Inflammatory macrophage treated with lipopolysaccharide for 4 hours (primary cell): Measurements from ENCODE around the gene HMBS.
"Not testable (repeated sequence)": the region's sequence is repeated elsewhere in the genome, so short reads cannot be mapped to it uniquely, and the experiment has no call there.

Experiments
- DNase-seq: peaks from one replicate; pipeline ENCODE4 v3.0.0-alpha.2; 2020

HMBS gene

DNA sequence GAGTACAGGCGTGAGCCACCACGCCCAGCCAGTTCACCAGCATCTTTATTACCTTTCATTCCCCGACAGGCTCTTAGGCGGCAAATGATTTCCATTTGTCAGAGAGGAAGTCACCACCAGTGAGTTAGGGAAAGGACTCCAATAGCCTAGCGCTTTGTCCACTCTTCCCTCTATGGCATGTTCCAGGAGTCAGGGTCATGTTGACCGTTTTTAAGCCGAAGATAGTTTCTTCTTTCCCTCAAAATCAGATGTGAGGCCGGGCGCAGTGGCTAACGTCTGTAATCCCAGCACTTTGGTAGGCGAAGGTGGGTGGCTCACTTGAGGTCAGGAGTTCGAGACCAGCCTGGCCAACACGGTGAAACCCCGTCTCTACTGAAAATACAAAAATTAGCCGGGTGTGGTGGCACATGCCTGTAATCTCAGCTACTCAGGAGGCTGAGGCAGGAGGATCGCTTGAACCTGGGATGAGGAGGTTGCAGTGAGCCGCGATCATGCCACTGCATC, 18.5 kb downstream of the HMBS start:
- not testable (repeated sequence) for DNase-seq

DNA sequence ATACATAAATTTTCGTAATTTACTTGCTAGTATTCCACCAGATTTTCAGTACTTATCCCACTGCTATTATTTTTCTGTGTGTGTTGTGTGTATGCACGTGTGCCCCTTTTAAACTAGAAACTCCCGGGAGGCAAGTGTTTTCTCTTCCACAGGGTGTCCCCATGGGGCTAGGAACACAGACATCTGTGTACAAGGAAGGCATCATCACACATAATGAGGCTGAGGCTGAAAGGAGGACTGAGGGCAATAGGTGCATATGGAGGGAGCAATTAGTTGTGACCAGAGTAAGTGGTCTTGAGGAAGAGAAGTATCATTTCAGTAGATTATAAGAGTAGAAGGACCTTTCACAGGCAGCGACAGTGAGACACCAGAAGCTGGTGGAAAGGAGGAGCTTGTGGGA, 19.1 kb downstream of the HMBS start:
- no peak for DNase-seq

DNA sequence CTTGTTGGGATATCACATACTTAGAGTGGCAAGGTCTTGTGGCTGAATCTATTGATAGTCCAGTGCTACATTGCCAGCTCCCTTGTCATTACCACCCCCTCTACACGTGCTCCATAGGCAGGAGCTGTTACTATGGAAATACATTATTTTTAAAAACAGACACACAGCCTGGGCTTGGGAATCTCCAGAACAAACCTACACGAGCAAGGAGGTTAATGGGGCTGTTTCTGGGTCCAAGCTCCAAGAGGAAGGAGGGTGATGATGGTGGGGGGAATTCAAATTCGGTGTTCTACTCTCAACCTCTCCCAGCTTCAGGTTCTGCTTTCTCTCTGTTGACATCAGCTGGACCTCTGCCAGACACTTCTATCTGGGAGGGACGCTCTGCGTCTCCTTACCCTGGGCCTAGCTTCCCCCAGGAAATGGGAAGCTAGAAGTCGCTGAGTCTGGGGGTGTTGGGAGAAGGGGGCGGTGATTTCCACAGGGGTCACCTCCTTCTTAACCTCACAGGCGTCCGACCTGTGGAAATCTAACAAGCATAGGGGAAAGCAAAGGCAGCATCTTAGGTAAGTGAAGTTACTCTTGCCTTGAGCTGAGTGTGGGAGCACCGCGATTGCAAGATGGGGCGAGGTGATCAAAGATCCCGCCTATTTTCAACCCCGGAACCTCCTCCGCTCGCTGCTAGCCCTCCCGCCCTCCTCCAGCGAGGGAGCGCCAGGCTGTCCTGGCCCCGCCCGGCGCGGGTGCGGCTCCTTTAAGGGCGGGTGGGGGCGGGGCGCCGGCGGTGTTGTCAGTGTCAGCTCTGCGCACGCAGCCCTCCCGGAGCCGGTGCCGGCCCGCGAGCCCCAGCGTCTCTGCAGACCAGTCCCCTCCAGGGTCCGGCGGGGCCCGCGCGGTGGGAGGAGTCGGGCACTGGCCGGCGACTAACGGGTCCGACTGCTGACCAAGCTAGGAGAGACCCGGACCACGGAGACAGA, 22.2 kb downstream of the HMBS start, which contains the start of gene C2CD2L:
Gene C2CD2L, plus strand, starts transcription at position 781 of the 974 bp plus-strand sequence. CDS start 398 bp downstream, outside the sequence.
- peak; percentile 92 for DNase-seq

DNA sequence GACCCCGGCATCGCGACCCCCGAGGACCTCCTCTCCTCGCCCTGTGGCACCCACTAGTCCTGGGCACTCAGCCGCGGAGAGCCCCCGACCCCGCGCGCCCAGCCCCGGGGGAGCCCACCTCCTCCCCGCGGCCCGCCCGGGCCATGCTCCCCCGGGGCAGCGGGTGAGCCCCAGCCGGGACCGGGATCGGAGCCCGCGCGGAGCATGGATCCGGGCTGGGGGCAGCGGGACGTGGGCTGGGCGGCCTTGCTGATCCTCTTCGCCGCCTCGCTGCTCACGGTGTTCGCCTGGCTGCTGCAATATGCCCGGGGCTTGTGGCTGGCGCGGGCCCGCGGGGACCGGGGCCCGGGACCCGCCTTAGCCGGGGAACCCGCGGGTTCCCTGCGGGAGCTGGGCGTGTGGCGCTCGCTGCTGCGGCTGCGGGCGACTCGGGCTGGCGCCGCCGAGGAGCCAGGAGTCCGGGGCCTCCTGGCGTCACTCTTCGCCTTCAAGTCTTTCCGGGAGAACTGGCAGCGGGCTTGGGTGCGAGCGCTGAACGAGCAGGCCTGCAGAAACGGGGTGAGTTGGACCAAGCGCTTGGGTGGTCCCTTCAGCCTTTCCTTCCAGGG, 23.0 kb downstream of the HMBS start:
- no peak for DNase-seq

DNA sequence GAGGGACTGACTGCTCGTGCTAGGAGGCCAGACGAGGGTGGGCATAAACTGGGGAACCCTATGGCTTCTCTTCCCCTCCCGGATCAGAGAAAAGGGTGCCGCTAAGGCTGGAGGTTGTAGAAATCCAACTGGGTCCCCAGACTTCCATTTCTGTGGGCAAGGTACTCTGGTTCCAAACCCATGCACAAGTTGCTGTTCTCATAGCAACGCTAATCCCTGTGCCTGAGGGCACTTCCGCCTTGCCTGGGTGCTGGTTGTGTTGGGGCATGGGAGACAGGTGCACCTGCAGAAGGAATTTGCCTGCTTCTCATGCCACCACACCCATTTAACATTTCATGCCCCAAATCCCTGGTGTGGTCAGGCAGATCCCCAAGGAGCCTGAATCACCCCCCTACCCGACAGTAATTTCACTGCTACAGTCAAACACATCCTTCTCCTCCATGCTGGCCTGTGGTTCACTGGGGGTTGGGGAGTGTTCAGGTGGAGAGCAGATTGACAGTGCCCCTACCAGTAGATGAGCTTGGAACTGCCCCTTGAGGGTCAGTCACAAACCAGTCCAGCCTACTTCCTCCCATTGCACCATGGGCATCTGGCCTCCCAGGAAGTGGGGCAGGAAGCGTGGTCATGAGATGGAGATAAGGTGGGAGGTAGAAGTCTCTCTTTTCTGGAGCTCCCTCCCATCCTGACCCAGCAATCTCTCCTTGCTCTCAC, 23.6 kb downstream of the HMBS start:
- peak; percentile 69 for DNase-seq

DNA sequence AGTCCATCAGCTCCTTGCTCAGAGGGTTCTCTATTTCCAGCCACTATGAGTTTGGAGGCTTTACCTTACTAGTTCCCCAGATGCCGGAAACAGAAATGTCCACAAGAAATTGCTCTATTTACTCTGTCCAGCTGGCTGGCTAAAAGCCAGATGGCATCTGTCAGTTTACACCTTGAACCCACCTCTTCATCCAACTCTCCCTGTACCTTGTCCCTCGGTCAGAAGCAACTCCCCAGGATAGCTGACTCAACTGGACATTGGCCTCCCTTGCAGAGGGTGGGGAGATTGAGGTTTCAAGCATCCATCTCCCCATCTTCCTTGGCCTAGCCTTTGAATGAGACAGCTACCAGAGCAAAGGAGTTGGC, 24.2 kb downstream of the HMBS start:
- no peak for DNase-seq

DNA sequence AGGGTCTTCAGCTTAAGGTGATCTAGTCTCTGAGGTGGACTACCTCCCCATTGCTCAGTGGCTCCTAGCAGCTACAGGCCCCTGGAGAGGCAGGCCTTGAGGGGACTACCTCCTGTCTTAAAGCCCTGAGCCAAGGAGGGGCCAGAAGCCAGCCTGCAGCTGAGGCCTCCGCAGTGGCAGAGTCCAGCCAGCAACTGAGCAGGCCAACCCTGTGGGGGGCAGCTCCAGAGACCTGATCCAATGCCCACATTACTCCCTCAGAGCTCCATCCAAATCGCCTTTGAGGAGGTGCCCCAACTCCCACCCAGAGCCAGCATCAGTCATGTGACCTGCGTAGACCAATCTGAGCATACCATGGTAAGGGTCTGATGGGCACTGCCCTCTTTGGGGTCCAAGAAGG, 25.2 kb downstream of the HMBS start:
- DNase-seq = no peak

DNA sequence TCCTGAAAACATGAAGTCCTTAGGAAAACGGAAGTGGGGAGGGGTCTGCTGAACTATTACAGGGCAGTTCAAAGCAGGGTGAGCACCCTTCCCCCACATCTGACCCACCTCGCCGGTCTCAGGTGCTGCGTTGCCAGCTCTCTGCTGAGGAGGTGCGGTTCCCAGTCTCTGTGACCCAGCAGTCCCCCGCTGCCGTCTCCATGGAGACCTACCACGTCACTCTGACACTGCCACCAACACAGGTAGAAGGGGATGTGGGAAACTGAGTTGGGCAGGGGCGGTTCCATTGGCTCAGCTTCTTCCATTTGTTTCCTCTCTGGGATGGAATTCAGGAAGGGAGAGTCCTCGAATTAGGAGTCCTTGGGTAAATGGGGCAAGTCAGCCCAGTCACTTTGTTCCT, 25.8 kb downstream of the HMBS start:
- DNase-seq = no peak

DNA sequence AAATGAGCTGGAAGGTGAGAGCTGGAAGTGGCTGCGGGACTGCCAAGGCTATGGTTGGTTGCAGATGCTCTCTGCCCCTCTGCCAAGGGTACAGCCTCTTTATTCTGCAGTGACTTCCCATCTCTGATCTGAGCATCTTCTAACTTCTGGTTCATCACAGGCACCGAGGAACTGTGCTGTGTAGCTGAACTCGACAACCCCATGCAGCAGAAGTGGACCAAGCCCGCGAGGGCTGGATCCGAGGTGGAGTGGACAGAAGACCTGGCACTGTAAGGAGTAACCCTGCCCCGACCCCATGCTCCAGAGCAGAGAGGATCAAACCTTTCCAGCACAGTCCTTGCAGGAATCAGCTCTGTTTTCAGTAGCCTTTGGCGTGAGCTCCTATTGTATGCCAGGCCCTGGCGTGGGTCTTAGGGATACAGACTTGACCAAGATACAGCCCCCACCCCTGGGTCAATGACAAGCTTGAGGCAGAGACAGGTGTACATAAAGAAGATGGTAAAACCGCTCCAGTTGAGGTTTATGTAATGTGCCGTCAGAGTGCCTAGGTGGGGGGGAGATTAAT, 26.8 kb downstream of the HMBS start:
- no peak for DNase-seq

DNA sequence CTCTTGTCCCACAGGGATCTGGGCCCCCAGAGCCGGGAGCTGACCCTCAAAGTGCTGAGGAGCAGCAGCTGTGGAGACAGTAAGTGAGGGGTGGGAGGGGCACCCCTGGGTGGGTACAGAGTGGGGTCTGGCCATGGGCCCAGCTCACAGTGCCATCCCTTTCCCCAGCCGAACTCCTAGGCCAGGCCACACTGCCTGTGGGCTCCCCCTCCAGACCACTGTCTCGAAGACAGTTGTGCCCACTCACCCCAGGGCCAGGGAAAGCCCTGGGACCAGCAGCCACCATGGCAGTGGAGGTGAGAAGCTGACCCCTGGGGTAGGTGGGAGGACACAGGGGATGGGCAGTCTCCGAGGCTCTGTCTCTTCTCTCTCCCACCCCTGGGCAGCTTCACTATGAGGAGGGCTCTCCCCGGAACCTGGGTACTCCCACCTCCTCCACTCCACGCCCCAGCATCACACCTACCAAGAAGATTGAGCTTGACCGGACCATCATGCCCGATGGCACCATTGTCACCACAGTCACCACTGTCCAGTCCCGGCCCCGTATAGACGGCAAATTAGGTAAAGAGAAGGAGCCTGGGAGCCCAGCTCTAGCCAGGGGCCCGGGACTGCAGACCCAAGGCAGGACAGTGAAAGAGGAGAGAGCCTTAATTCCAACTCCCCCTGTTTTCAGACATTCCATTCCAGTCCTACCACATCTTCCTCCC, 27.8 kb downstream of the HMBS start:
- no peak for DNase-seq

DNA sequence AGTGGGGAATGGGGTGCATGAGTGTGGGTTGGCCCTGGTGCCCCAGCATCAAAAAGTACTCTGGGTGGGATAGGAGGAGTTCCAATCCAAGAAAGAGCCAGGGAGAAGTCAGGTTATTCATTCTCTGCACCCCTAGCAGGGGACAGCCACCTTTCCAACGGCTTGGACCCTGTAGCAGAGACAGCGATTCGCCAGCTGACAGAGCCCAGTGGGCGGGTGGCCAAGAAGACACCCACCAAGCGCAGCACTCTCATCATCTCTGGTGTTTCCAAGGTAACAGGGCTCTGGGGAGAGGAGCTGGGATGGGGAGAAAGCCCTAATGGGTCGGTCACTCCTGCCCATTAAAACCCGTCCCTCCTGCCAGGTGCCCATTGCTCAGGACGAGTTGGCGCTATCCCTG, 29.0 kb downstream of the HMBS start:
- DNase-seq = no peak

DNA sequence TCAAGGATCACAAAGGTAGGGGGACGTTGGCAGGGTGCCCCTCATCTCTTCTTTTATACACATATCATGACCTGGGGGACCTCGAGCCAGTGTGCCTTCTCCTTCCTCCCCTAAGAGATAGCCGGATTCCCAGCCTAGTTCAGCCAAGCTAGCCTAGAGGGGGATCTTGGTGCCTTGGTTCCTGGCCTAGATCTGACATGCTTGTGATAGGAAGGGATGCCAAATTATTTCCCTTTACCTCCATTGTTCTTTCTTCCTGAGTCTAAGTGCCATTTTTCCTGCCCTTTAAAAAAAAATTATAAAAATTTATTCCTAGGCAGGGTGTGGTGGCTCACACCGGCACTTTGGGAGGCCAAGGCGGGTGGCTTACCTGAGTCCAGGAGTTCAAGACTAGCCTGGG, 29.7 kb downstream of the HMBS start:
- no peak for DNase-seq

DNA sequence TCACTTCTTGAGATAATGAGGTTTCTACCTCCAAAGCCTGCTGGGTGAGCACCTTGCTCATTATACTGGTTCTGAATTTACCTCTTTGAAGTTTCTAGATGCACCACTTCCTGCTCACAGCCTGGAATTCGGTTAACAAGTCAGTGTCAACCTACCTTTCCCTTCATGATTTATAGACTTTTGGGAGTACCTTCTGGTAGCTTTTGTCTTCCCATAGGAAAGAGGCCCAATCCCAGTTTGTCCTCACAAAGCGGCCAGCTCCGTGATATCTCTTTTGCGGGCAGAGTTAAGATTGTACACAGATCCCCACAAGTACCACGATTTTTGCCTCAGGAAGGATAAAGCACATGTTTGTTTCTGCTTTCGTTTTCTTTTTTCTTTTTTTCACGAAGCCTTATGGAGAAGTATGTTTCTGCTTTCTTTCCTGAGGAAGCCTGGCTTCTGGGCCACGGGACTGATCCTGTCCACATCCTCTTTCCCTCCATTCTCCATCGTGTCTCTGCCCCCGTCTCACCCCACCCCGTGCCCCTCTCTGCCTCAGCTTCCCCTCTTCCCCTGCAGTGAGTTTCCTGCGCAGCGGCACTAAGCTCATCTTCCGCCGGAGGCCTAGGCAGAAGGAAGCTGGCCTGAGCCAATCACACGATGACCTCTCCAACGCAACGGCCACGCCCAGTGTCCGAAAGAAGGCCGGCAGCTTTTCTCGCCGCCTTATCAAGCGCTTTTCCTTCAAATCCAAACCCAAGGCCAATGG, 31.0 kb downstream of the HMBS start:
- DNase-seq = peak; percentile 91

DNA sequence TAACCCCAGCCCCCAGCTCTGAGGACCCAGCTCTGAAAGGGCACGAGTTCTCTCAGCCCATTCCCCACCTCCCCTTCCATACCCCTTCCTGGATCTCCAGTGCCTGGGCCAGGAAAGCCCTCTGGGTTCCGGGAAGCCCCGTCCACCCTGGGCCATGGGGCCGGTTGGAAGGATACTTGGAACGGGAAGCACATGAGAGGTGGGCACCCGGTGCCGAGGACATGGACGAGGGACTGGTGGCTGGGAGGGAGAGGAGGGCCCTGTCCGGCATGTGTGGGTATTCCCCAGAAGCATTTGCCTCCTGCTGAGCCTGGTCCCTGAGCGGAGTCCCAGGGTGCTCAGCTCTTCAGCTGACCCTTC, 31.5 kb downstream of the HMBS start:
- no peak for DNase-seq

DNA sequence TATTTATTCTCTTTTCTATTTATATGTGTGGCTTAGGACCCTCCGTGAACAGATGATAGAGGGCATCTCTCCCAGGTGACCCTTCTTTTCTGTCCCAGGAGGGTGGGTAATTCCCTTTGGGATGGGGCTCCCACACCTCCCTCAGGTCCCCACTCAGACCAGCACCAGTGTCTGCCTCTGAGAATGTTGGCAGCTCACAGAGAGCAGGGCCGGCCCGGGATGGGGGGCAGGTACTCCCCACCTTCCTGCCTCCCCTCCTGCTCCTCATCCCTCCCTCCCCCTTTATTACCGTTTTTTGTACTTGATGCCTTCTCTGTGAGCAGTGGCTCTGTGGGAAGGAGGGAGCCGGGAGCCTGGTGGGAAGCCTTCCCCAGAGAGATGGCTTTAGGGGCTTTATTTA, 31.9 kb downstream of the HMBS start:
- DNase-seq = no peak

DNA sequence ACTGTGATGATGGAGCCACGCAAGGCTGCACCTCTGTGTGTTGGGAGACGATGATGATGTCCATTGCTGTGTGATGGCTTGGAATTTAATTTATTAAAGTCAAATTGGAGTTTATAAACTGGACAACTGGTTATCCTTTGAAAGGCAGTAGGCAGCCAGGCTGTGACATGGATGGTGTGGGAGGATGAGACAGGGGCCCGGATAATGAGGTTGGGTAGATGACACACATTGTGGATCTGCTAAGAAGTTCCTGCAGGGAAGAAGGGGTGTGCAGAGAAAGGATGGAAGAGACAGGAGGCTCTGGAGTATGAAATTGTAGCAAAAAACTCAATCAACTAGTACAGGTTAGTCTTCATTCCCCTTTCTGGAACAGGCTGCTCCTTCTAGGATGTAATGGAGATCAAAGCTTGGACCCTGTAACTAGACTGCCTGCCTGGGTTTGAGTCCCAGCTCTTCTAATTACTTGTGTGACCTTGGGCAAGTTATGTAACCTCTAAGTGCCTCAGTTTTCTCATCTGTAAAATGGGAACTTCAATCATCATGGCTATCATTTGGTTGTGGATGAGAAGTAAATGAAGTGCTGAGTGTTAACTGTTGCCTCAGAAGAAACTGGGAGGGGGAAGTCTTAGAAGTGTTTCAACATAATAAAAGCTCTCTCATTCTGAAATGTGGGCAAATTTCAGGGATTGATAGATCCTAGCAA, 32.5 kb downstream of the HMBS start:
- DNase-seq = peak; percentile 45

DNA sequence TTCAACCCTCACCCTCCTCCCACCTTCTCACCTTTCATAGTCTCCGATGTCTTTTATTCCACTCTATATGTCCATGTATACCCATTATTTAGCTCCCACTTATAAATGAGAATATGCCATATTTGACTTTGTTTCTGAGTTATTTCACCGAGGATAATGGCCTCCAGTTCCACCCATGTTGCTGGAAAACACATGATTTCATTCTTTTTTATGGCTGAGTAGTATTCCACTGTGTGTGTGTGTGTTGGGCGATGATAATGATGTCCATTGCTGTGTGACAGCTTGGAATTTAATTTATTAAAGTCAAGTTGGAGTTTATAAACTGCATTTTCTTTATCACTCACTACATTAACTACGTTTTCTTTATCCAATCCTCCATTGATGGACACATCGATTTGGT, 33.5 kb downstream of the HMBS start:
- DNase-seq = no peak

DNA sequence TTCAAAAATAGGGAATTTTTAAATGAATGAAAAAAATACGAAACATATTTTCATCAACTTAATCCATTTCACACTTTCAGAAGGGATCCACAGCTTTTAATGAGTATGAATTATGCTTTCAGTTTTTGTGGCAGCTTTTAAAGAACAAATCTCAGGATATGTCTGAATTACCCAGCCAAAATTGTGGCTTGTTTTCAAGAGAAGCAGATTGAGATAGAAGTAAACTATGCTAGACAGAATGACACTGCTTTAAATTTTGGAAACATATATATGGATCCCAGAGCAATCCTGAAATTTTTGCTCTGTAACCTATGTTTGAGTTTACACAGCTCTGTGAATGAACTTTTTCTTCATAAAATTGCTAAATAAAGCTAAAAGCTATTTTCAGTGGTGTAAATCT, 34.3 kb downstream of the HMBS start:
- DNase-seq = no peak

DNA sequence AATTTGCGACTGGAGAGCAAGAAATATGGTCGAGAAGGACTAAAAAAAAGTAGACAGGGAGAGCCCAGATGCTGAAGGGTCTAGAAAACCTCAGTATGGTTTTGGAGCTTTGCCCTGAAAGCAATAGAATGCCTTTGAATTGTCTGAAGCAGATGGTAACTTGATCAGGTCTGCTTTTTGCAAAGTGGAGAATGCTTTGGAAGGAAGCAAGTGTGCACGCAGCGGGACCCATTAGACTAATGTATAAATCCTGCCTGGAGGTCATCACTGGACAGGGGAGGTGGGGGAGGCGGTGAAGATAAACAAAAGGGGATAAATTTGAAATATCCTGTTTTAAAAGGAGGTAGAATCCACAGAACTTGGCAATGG, 35.9 kb downstream of the HMBS start:
- DNase-seq = no peak

DNA sequence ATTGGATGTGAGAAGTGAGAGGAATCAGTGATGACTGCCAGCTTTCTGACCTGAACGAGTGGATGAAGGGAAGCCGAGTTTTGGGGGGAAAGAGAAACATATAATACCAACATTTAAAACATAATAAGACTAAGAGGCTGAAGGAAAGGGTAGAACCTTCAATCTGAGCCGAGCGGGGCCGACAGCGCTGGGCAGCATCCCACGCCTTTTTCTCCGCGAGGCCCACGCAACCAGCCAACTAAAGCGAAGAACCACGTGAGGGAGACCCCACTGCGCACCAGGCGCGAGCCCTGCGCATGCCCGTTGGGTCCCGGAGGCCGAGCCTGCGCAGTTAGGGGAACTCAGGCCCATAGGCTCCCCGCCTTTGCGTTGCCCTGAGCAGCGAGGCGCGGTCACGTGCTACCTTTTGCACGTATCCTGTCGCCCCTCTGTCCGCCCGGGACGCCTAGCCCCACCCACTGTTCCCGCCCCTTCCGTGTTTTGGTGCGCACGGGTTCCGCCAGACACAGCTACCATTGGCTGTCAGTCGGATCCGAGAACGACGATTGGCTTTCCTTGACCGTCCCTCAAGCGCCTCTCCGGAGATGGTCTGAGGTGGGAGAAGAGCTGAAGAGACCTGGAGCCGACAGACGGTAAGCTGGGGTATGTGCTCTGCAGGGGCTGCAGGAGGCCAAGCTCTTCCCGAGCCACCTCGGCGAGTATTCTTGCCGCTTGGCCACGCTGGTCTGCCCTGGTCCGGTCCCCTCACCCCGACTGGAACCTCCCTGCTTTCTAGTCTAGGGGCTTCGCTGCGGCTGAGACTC, 36.5 kb downstream of the HMBS start, which contains the start of gene HINFP:
Gene HINFP, plus strand, starts transcription at position 573 of the 803 bp plus-strand sequence. CDS start 5,365 bp downstream, outside the sequence.
- peak; percentile 100 for DNase-seq
